Activated CD8-positive, alpha-beta memory T cell treated with anti-CD3 and anti-CD28 coated beads, Interleukin-2, amount 10 ng/mL, durations not matched to agents 7 days and 5 days (primary cell): ENCODE measurements around the gene FOXC1. TPM values are rescaled to one million over a fixed set of nuclear protein-coding genes. Genes with fewer than 3 reads are reported as not detected.
A peak's percentile ranks its signal among the peaks of the same experiment; 100 is the strongest.

ENCODE experiments used
- ATAC-seq: fragments of 150-1000 bp; cut with Tn5 transposase; one replicate; pipeline ENCODE4 v1.10.0; 2021; ENCODE audit warnings: moderate library complexity
- CTCF ChIA-PET: fragments of 350-600 bp; sonication (Branson Sonifier 250); formaldehyde crosslinking; loops from one replicate; lab custom pipeline; 2021; ENCODE audit warnings: antibody characterized with exemption; lab: Charles Lee
- DNase-seq: peaks from one replicate; pipeline ENCODE4 v3.0.0-alpha.2; 2020
- H3K27ac Mint-ChIP-seq: one replicate; pipeline ENCODE4 v1.8.0; 2021; ENCODE audit warnings: mild to moderate bottlenecking, mixed read lengths
- H3K27me3 Mint-ChIP-seq: one replicate; pipeline ENCODE4 v1.8.0; 2021; ENCODE audit warnings: mixed read lengths
- H3K36me3 Mint-ChIP-seq: one replicate; pipeline ENCODE4 v1.8.0; 2021; ENCODE audit warnings: mild to moderate bottlenecking, mixed read lengths
- H3K4me1 Mint-ChIP-seq: one replicate; pipeline ENCODE4 v1.8.0; 2021; ENCODE audit warnings: mixed read lengths
- H3K4me3 Mint-ChIP-seq: one replicate; pipeline ENCODE4 v1.8.0; 2021; ENCODE audit warnings: mild to moderate bottlenecking, moderate library complexity, mixed read lengths
- H3K9me3 Mint-ChIP-seq: one replicate; pipeline ENCODE4 v1.8.0; 2022; ENCODE audit warnings: low read depth, mixed read lengths
- total RNA-seq, 2 experiments: library from RNA; stranded (reverse); gene quantifications; one replicate each; pipeline ENCODE4 v1.2.3, GENCODE V29; 2021

The FOXC1 gene
- total RNA-seq, 2 experiments from 2014 or later = 0.26 TPM; not detected in 1

DNA sequence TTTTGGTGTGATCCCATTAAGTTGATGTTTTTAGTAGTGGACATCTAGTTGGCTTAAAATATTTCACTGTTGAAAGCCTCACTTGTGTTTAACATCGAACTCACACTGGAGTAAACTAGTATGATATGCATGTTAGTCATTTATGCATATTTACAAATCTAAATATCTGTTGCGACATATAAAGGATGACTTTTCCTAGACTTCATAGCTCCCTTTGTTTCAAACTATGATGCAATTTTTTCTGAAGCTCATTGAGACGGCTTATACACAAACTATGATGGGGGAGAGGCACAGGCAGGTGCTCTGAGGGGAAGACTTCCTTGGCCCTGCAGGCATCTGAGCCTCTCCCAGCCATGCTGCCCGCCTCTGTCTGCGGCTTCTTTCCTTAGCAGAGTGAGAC is 11.8 kb upstream of the FOXC1 start:
- DNase-seq (no peak), ATAC-seq (no peak)
- peaks cover 3% of the 10 kb centered on the region for H3K4me1 Mint-ChIP-seq
- CTCF ChIA-PET = interaction anchor here (1.0 to 3.5 kb wide), 5 partner anchors 74 to 1036 kb away, joined by 3 to 36 read pairs (median 3); no protein-coding TSS in a partner anchor
- no peak overlapping the region for H3K27ac Mint-ChIP-seq
- no peaks in the 10 kb centered on the region for H3K36me3 Mint-ChIP-seq
- no peak overlapping the region for H3K4me3 Mint-ChIP-seq
- no peaks in the 10 kb centered on the region for H3K9me3 Mint-ChIP-seq
- H3K27me3 Mint-ChIP-seq = peaks cover 67% of the 10 kb centered on the region

GRCh38 chr6:1598433-1598832 is 11.3 kb upstream of the FOXC1 start:
- CTCF ChIA-PET = interaction anchor here (0.7 to 1.6 kb wide), 3 partner anchors 75 to 850 kb away, joined by 3 to 5 read pairs (median 3); no protein-coding TSS in a partner anchor
- H3K9me3 Mint-ChIP-seq = no peaks in the 10 kb centered on the region
- H3K36me3 Mint-ChIP-seq = no peaks in the 10 kb centered on the region
- peaks cover 71% of the 10 kb centered on the region for H3K27me3 Mint-ChIP-seq
- DNase-seq (no peak), ATAC-seq (no peak)
- H3K4me3 Mint-ChIP-seq = no peak overlapping the region
- no peak overlapping the region for H3K27ac Mint-ChIP-seq
- peaks cover 3% of the 10 kb centered on the region for H3K4me1 Mint-ChIP-seq

DNA sequence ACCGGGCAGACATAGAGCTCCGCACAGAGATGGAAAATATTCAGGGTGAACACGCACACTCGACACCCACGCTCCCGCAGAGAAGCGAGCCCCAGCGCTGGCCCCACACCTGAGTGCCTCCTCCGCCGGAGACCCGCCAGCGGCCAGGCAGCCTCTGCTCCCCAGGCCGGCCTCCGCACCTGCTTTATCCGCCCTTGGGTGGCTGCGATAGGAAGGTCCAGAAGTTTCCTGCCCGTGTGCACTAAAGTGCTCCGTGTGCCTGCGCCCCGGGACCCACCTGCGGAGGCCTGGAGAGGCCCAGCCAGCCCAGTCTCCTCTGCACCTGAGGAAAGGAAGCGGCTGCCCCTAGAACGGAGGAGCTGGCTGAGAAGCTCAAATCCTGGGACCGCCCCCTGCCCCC is 10.8 kb upstream of the FOXC1 start:
- DNase-seq (no peak), ATAC-seq (no peak)
- Mint-ChIP-seq H3K27ac (no peak overlapping the region), H3K4me1 (peaks cover 3% of the 10 kb centered on the region), H3K9me3 (no peaks in the 10 kb centered on the region), H3K27me3 (peaks cover 76% of the 10 kb centered on the region), H3K36me3 (no peaks in the 10 kb centered on the region), H3K4me3 (no peak overlapping the region)
- CTCF ChIA-PET = interaction anchor here (0.6 to 1.6 kb wide), 3 partner anchors 9 to 850 kb away, joined by 3 to 5 read pairs (median 3); no protein-coding TSS in a partner anchor

DNA sequence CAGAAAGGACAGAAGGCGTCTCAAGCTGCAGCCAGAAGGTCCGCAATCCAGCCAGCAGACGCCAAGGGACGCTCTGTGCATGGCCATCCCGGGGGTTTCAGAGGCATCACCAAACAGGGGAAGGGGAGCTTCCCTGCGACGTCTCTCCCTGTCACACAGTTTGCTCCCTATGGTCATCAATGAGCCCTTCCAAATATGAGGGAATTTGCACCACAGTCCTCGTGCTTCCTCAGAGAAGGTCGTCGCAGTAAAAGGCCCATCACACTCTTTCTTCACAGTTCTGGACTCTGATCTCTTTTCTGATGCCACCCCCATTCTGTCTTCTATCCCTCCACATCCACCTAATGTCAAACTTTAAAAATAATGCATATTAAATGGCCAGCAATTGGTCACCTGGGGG is 10.2 kb upstream of the FOXC1 start:
- CTCF ChIA-PET = interaction anchor here (0.6 to 1.7 kb wide), 3 partner anchors 9 to 1035 kb away, joined by 3 to 7 read pairs (median 5); no protein-coding TSS in a partner anchor
- peaks cover 78% of the 10 kb centered on the region for H3K27me3 Mint-ChIP-seq
- no peak overlapping the region for H3K4me3 Mint-ChIP-seq
- no peak overlapping the region for H3K27ac Mint-ChIP-seq
- ATAC-seq (no peak), DNase-seq (no peak)
- peaks cover 3% of the 10 kb centered on the region for H3K4me1 Mint-ChIP-seq
- H3K36me3 Mint-ChIP-seq = no peaks in the 10 kb centered on the region
- no peaks in the 10 kb centered on the region for H3K9me3 Mint-ChIP-seq

GRCh38 chr6:1600063-1600763 is 9.5 kb upstream of the FOXC1 start:
- CTCF ChIA-PET = interaction anchor here (0.8 to 2.2 kb wide), 6 partner anchors 10 to 1034 kb away, joined by 3 to 7 read pairs (median 5); partner anchors contain the start of gene FOXC1

GRCh38 chr6:1600764-1601157 is 9.0 kb upstream of the FOXC1 start:
- no peak overlapping the region for H3K4me3 Mint-ChIP-seq
- no peak overlapping the region for H3K27ac Mint-ChIP-seq
- CTCF ChIA-PET = interaction anchor here (0.8 to 2.2 kb wide), 5 partner anchors 9 to 1034 kb away, joined by 3 to 7 read pairs (median 5); partner anchors contain the start of gene FOXC1
- H3K36me3 Mint-ChIP-seq = no peaks in the 10 kb centered on the region
- peaks cover 81% of the 10 kb centered on the region for H3K27me3 Mint-ChIP-seq
- no peak for DNase-seq
- ATAC-seq = no peak
- no peaks in the 10 kb centered on the region for H3K9me3 Mint-ChIP-seq
- H3K4me1 Mint-ChIP-seq = peaks cover 7% of the 10 kb centered on the region

More at GRCh38 chr6:1600063-1600763, 9.5 kb upstream of the FOXC1 start:
- Mint-ChIP-seq H3K4me3 (no peak overlapping the region), H3K27ac (no peak overlapping the region), H3K4me1 (peaks cover 3% of the 10 kb centered on the region), H3K9me3 (no peaks in the 10 kb centered on the region), H3K36me3 (no peaks in the 10 kb centered on the region), H3K27me3 (peaks cover 76% of the 10 kb centered on the region)
- ATAC-seq (no peak), DNase-seq (no peak)

- Mint-ChIP-seq H3K4me1 (peaks cover 7% of the 10 kb centered on the region), H3K4me3 (no peak overlapping the region), H3K27me3 (peaks cover 83% of the 10 kb centered on the region), H3K36me3 (no peaks in the 10 kb centered on the region), H3K27ac (no peak overlapping the region), H3K9me3 (no peaks in the 10 kb centered on the region)
- DNase-seq = no peak
- no peak for ATAC-seq
- CTCF ChIA-PET = interaction anchor here (0.8 to 2.2 kb wide), 7 partner anchors 9 to 1033 kb away, joined by 3 to 9 read pairs (median 6); partner anchors contain the start of gene FOXC1
These were observed 8.3 kb upstream of the FOXC1 start for GRCh38 chr6:1601158-1602048.

GRCh38 chr6:1602049-1602713 is 7.5 kb upstream of the FOXC1 start:
- H3K4me3 Mint-ChIP-seq = no peak overlapping the region

GRCh38 chr6:1603708-1604107 is 6.0 kb upstream of the FOXC1 start:
- no peaks in the 10 kb centered on the region for H3K9me3 Mint-ChIP-seq

More at GRCh38 chr6:1602049-1602713, 7.5 kb upstream of the FOXC1 start:
- Mint-ChIP-seq H3K27me3 (peaks cover 83% of the 10 kb centered on the region), H3K27ac (no peak overlapping the region), H3K36me3 (no peaks in the 10 kb centered on the region), H3K9me3 (no peaks in the 10 kb centered on the region), H3K4me1 (peaks cover 10% of the 10 kb centered on the region)
- CTCF ChIA-PET = interaction anchor here (0.8 to 2.2 kb wide), 8 partner anchors 10 to 1033 kb away, joined by 3 to 9 read pairs (median 4); no protein-coding TSS in a partner anchor
- ATAC-seq (no peak), DNase-seq (no peak)

DNA sequence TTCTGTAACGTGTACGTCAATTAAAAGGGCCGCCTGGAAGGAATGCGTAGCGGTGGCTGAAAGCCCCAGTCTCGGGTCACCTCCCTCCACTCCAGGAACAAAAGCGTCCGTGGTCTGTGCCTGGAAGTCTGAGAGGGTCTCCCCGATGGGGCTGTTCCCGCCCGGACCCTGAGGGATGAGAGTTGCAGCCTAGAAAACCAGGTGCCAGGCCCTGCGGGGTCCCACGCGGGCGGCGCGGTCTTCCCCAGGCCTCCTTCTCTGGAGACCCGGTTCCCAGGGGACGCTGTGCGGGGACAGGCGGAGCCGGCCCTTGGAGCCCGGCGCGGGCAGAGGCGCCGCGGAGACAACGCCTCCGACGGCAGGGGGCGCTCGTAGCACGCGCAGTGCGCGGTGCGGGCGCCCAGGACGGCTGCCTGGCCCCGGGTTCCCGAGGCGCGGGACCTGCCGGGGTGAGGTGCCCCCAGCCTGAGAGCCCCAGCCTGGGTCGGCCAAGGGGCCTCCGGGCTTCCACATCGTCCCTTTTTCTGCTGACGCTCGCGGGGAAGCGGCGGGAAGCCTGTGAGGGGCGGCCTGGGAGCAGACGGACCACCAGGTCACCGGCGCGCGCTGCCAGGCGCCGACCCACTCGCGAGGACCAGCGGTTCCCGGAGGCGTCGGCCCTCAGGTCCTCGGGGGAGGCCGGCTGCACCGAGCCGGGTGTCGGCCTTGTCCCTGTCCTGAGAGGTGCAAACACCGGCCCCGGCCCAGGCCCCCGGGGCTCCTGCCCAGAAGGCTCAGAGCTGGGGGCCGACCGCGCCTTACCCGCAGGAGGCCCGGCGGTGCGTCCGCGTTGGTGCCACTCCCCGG is 5.3 kb upstream of the FOXC1 start:
- H3K27me3 Mint-ChIP-seq = peaks cover 84% of the 10 kb centered on the region
- ATAC-seq (peak; percentile 86), DNase-seq (peak; percentile 54)
- H3K4me3 Mint-ChIP-seq = no peak overlapping the region
- peaks cover 20% of the 10 kb centered on the region for H3K4me1 Mint-ChIP-seq
- H3K9me3 Mint-ChIP-seq = no peaks in the 10 kb centered on the region
- H3K27ac Mint-ChIP-seq = no peak overlapping the region
- H3K36me3 Mint-ChIP-seq = no peaks in the 10 kb centered on the region
- CTCF ChIA-PET = interaction anchor here (0.6 to 4.6 kb wide), 2 partner anchors 8 to 500 kb away, joined by 5 to 21 read pairs; no protein-coding TSS in a partner anchor

More at GRCh38 chr6:1603708-1604107, 6.0 kb upstream of the FOXC1 start:
- H3K4me1 Mint-ChIP-seq = peaks cover 19% of the 10 kb centered on the region
- CTCF ChIA-PET = interaction anchor here (1.8 kb wide), 1 partner anchor 8 kb away, joined by 6 read pairs; no protein-coding TSS in a partner anchor
- H3K36me3 Mint-ChIP-seq = no peaks in the 10 kb centered on the region
- DNase-seq (no peak), ATAC-seq (no peak)
- H3K27me3 Mint-ChIP-seq = peaks cover 85% of the 10 kb centered on the region
- H3K27ac Mint-ChIP-seq = no peak overlapping the region
- no peak overlapping the region for H3K4me3 Mint-ChIP-seq

DNA sequence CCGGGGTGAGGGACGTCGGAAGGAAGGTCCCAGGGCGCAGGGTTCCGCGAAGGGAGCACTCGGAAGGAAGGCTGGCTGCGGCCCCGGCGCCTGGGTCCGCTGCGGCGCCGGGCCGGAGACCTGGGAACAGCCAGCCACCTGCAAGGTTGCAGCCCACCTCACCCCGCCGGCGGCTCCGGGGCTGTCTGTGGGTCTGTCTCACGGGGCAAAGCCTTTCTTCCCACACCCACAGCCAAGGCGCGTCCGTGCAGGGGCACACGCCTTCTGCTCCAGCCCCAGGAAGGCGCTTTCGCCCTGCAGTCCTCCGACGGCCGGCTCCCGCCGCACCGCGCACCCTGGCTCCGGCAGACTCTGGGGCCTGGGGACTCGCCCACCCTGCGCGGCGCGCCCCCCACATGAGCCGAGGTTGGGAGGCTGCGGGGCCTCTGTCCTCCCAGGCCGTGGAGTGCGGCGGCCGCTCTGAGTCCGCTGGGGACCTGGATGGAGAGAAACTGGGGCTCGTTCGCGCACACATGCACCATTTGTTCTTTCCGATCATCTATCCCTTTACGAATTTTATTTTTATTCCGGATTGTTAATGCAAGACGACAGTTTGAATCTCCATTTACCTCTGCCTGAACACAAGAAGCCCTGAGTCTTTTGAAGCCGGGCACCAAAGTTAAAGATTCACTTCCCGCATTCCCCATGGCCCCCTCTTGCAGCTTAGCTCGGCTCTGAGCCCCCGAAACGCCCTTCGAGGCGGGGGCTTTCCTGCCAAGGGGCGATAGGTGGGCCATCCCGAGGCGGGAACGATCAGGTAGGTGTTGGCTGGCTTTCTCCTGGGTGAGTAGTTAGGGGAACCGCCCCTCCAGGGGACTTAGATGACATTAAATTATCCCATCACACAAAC is 4.5 kb upstream of the FOXC1 start:
- H3K36me3 Mint-ChIP-seq = no peaks in the 10 kb centered on the region
- H3K4me3 Mint-ChIP-seq = no peak overlapping the region
- ATAC-seq (peak; percentile 6), DNase-seq (no peak)
- peaks cover 76% of the 10 kb centered on the region for H3K27me3 Mint-ChIP-seq
- CTCF ChIA-PET = interaction anchor here (0.6 to 4.6 kb wide), 4 partner anchors 9 to 1029 kb away, joined by 5 to 21 read pairs (median 9); no protein-coding TSS in a partner anchor
- no peaks in the 10 kb centered on the region for H3K9me3 Mint-ChIP-seq
- no peak overlapping the region for H3K27ac Mint-ChIP-seq
- H3K4me1 Mint-ChIP-seq = peaks cover 20% of the 10 kb centered on the region
